ACC112 (cell line): ENCODE results near the gene ULK4.
"Not testable (repeated sequence)": the region's sequence is repeated elsewhere in the genome, so short reads cannot be mapped to it uniquely, and the experiment has no call there.

ENCODE experiments used
- H2AFZ ChIP-seq: fragments of 200-600 bp; sonication (generic); one replicate; pipeline ENCODE4 v1.6.0; 2017; ENCODE audit warnings: antibody characterized with exemption, low read length; ENCODE audit not compliant: unreplicated experiment
- H3K27ac ChIP-seq: fragments of 200-600 bp; sonication (generic); 2 replicates; pipeline ENCODE4 v1.5.1; 2014; ENCODE audit warnings: low read depth, mild to moderate bottlenecking, antibody characterized with exemption, low read length, moderate library complexity
- H3K27me3 ChIP-seq: fragments of 200-600 bp; sonication (generic); 2 replicates; pipeline ENCODE4 v1.6.1; 2014; ENCODE audit warnings: mild to moderate bottlenecking, antibody characterized with exemption, low read length, moderate library complexity, mixed read lengths; ENCODE audit not compliant: insufficient read depth
- H3K36me3 ChIP-seq: fragments of 200-600 bp; sonication (generic); 2 replicates; pipeline ENCODE4 v1.6.1; 2016; ENCODE audit warnings: mild to moderate bottlenecking, antibody characterized with exemption, low read length, moderate library complexity, mixed read lengths; ENCODE audit not compliant: insufficient read depth
- H3K4me1 ChIP-seq: fragments of 200-600 bp; sonication (generic); one replicate; pipeline ENCODE4 v1.6.1; 2016; ENCODE audit warnings: low read length, mixed read lengths; ENCODE audit not compliant: insufficient read depth, unreplicated experiment, control insufficient read depth
- H3K4me3 ChIP-seq: fragments of 200-600 bp; sonication (generic); 2 replicates; pipeline ENCODE4 v1.5.1; 2014; ENCODE audit warnings: mild to moderate bottlenecking, low read depth, low read length
- H3K79me2 ChIP-seq: fragments of 200-600 bp; sonication (generic); one replicate; pipeline ENCODE4 v1.6.0; 2016; ENCODE audit warnings: low read length; ENCODE audit not compliant: control insufficient read depth, unreplicated experiment, insufficient read depth

Gene ULK4

GRCh38 chr3:41912280-41912679 is 49.6 kb downstream of the ULK4 start:
- Histone ChIP-seq H2AFZ (no peak overlapping the region), H3K4me1 (no peaks in the 10 kb centered on the region), H3K4me3 (no peak overlapping the region), H3K36me3 (no peaks in the 10 kb centered on the region), H3K27me3 (no peaks in the 10 kb centered on the region), H3K27ac (no peak overlapping the region), H3K79me2 (no peaks in the 10 kb centered on the region)

GRCh38 chr3:41907330-41908073 is 54.4 kb downstream of the ULK4 start:
- Histone ChIP-seq H3K4me3 (no peak overlapping the region), H3K36me3 (no peaks in the 10 kb centered on the region), H3K79me2 (no peaks in the 10 kb centered on the region), H3K4me1 (no peaks in the 10 kb centered on the region), H3K27me3 (no peaks in the 10 kb centered on the region), H3K27ac (no peak overlapping the region), H2AFZ (no peak overlapping the region)

- no peak overlapping the region for H2AFZ ChIP-seq
- no peaks in the 10 kb centered on the region for H3K79me2 ChIP-seq
- no peak overlapping the region for H3K4me3 ChIP-seq
- peaks cover 16% of the 10 kb centered on the region for H3K4me1 ChIP-seq
- H3K27ac ChIP-seq, result no peak overlapping the region
- H3K36me3 ChIP-seq, result no peaks in the 10 kb centered on the region
- no peaks in the 10 kb centered on the region for H3K27me3 ChIP-seq
Measured at GRCh38 chr3:41900265-41900664, 61.6 kb downstream of the ULK4 start.

GRCh38 chr3:41898631-41899030 is 63.3 kb downstream of the ULK4 start:
- H3K27ac ChIP-seq, result no peak overlapping the region
- no peak overlapping the region for H3K4me3 ChIP-seq
- no peaks in the 10 kb centered on the region for H3K36me3 ChIP-seq
- H3K79me2 ChIP-seq, result no peaks in the 10 kb centered on the region
- H3K4me1 ChIP-seq, result peaks cover 16% of the 10 kb centered on the region
- H3K27me3 ChIP-seq, result no peaks in the 10 kb centered on the region
- no peak overlapping the region for H2AFZ ChIP-seq

GRCh38 chr3:41893977-41894376 is 67.9 kb downstream of the ULK4 start:
- H3K27ac ChIP-seq, result no peak overlapping the region
- peaks cover 5% of the 10 kb centered on the region for H3K4me1 ChIP-seq

GRCh38 chr3:41888368-41889076 is 73.4 kb downstream of the ULK4 start:
- H3K36me3 ChIP-seq, result no peaks in the 10 kb centered on the region
- H3K4me3 ChIP-seq, result no peak overlapping the region
- H3K4me1 ChIP-seq, result no peaks in the 10 kb centered on the region
- no peaks in the 10 kb centered on the region for H3K79me2 ChIP-seq
- no peak overlapping the region for H3K27ac ChIP-seq
- H2AFZ ChIP-seq, result no peak overlapping the region
- no peaks in the 10 kb centered on the region for H3K27me3 ChIP-seq

More at GRCh38 chr3:41893977-41894376, 67.9 kb downstream of the ULK4 start:
- H3K79me2 ChIP-seq, result no peaks in the 10 kb centered on the region
- no peak overlapping the region for H2AFZ ChIP-seq
- H3K36me3 ChIP-seq, result no peaks in the 10 kb centered on the region
- no peaks in the 10 kb centered on the region for H3K27me3 ChIP-seq
- H3K4me3 ChIP-seq, result no peak overlapping the region

- H2AFZ ChIP-seq, result no peak overlapping the region
- no peaks in the 10 kb centered on the region for H3K4me1 ChIP-seq
- no peaks in the 10 kb centered on the region for H3K36me3 ChIP-seq
- no peak overlapping the region for H3K4me3 ChIP-seq
- H3K27me3 ChIP-seq, result no peaks in the 10 kb centered on the region
- no peak overlapping the region for H3K27ac ChIP-seq
- H3K79me2 ChIP-seq, result no peaks in the 10 kb centered on the region
Measured at GRCh38 chr3:41882956-41883355, 78.9 kb downstream of the ULK4 start.

GRCh38 chr3:41881233-41881821 is 80.6 kb downstream of the ULK4 start:
- no peaks in the 10 kb centered on the region for H3K27me3 ChIP-seq

GRCh38 chr3:41880387-41880786 is 81.5 kb downstream of the ULK4 start:
- H2AFZ ChIP-seq, result no peak overlapping the region
- H3K27ac ChIP-seq, result no peak overlapping the region
- no peaks in the 10 kb centered on the region for H3K27me3 ChIP-seq
- no peaks in the 10 kb centered on the region for H3K79me2 ChIP-seq
- H3K4me3 ChIP-seq, result no peak overlapping the region
- no peaks in the 10 kb centered on the region for H3K4me1 ChIP-seq
- H3K36me3 ChIP-seq, result no peaks in the 10 kb centered on the region

More at GRCh38 chr3:41881233-41881821, 80.6 kb downstream of the ULK4 start:
- Histone ChIP-seq H3K79me2 (no peaks in the 10 kb centered on the region), H3K36me3 (no peaks in the 10 kb centered on the region), H3K4me3 (no peak overlapping the region), H2AFZ (no peak overlapping the region), H3K27ac (no peak overlapping the region), H3K4me1 (no peaks in the 10 kb centered on the region)

GRCh38 chr3:41877741-41878140 is 84.2 kb downstream of the ULK4 start:
- H3K36me3 ChIP-seq, H2AFZ ChIP-seq, H3K79me2 ChIP-seq, H3K4me3 ChIP-seq, H3K27ac ChIP-seq, H3K4me1 ChIP-seq, H3K27me3 ChIP-seq: not testable (repeated sequence)

GRCh38 chr3:41874022-41874421 is 87.9 kb downstream of the ULK4 start:
- Histone ChIP-seq H3K36me3 (no peaks in the 10 kb centered on the region), H2AFZ (no peak overlapping the region), H3K27me3 (no peaks in the 10 kb centered on the region), H3K4me1 (no peaks in the 10 kb centered on the region), H3K79me2 (no peaks in the 10 kb centered on the region), H3K27ac (no peak overlapping the region), H3K4me3 (no peak overlapping the region)
